Activated naive CD8-positive, alpha-beta T cell treated with anti-CD3 and anti-CD28 coated beads, Interleukin-2, amount 50 U/mL, for 24 hours (primary cell): ENCODE data around the gene KIF24.
"Not testable (repeated sequence)": the region's sequence is repeated elsewhere in the genome, so short reads cannot be mapped to it uniquely, and the experiment has no call there.

ENCODE experiments used
- ATAC-seq: fragments of 150-1000 bp; cut with Tn5 transposase; one replicate; pipeline ENCODE4 v1.10.0; 2021
- DNase-seq: peaks from one replicate; pipeline ENCODE4 v3.0.0; 2021
- H3K27ac Mint-ChIP-seq: one replicate; pipeline ENCODE4 v1.8.0; 2021; ENCODE audit warnings: mild to moderate bottlenecking, mixed read lengths
- H3K27me3 Mint-ChIP-seq: one replicate; pipeline ENCODE4 v1.8.0; 2021; ENCODE audit warnings: mixed read lengths
- H3K36me3 Mint-ChIP-seq: one replicate; pipeline ENCODE4 v1.8.0; 2021; ENCODE audit warnings: low read depth, mixed read lengths
- H3K4me1 Mint-ChIP-seq: one replicate; pipeline ENCODE4 v1.8.0; 2021; ENCODE audit warnings: mixed read lengths
- H3K4me3 Mint-ChIP-seq: one replicate; pipeline ENCODE4 v1.8.0; 2021; ENCODE audit warnings: mild to moderate bottlenecking, moderate library complexity, mixed read lengths
- H3K9me3 Mint-ChIP-seq: one replicate; pipeline ENCODE4 v1.8.0; 2021; ENCODE audit warnings: mixed read lengths

Gene KIF24

DNA sequence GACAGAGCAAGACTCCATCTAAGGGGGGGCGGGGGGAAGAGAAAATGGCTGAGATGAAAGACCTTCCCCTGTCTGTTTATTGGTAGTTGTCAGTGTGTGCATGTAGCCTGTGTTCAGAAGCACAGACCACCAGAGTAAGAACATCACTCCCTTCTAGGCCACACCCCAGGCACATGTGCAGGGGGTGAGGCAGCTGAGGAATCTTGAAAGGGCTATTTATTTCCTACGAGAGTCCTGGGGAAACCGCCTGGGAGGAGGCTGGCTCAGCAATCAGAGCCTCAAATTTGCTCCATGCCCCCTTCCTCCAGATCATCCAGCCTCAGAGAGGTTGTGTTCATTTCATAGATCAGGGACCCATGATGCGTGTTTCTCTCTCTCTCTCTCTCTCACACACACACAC lies 40.6 kb upstream of the KIF24 start:
- H3K9me3 Mint-ChIP-seq = peaks cover 14% of the 10 kb centered on the region
- H3K36me3 Mint-ChIP-seq = peaks cover 16% of the 10 kb centered on the region
- peaks cover 3% of the 10 kb centered on the region for H3K4me1 Mint-ChIP-seq
- H3K4me3 Mint-ChIP-seq = no peak overlapping the region
- DNase-seq (no peak), ATAC-seq (no peak)
- H3K27me3 Mint-ChIP-seq = no peaks in the 10 kb centered on the region
- no peak overlapping the region for H3K27ac Mint-ChIP-seq

DNA sequence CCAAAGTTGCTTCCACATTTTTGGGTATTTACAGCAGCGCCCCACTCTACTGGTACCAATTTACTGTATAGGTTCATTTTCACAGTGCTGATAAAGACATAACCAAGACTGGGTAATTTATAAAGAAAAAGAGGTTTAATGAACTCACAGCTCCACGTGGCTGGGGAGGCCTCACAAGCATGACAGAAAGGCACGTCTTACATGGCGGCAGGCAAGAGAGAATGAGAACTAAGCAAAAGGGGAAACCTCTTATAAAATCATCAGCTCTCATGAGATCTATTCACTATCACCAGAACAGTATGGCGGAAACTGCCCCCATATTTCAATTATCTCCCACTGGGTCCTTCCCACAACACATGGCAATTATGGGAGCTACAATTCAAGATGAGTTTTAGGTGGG lies 39.7 kb upstream of the KIF24 start:
- ATAC-seq, H3K27me3 Mint-ChIP-seq, H3K27ac Mint-ChIP-seq, H3K4me1 Mint-ChIP-seq, H3K4me3 Mint-ChIP-seq, DNase-seq: not testable (repeated sequence)
- H3K36me3 Mint-ChIP-seq = peaks cover 16% of the 10 kb centered on the region
- H3K9me3 Mint-ChIP-seq = peaks cover 14% of the 10 kb centered on the region

DNA sequence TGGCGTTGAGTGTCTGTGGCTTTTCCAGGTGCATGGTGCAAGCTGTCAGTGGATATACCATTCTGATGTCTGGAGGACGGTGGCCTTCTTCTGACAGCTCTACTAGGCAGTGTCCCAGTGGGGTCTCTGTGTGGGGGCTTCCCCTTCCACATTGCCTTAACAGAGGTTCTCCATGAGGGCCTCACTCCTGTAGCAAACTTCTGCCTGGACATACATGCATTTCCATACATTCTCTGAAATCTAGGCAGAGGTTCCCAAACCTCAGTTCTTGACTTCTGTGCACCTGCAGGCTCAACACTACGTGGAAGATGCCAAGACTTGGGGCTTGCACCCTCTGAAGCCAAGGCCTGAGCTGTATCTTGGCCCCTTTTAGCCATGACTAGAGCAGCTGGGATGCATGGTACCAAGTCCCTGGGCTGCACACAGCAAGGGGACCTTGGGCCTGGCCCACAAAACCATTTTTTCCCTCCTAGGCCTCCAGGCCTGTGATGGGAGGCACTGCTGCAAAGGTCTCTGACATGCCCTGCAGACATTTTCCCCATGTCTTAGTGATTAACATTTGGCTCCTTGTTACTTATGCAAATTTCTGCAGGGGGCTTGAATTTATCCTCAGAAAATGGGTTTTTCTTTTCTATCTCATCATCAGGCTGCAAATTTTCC lies 38.8 kb upstream of the KIF24 start:
- ATAC-seq, DNase-seq, H3K27ac Mint-ChIP-seq, H3K4me3 Mint-ChIP-seq, H3K27me3 Mint-ChIP-seq, H3K4me1 Mint-ChIP-seq: not testable (repeated sequence)
- Mint-ChIP-seq H3K9me3 (peaks cover 14% of the 10 kb centered on the region), H3K36me3 (peaks cover 16% of the 10 kb centered on the region)

DNA sequence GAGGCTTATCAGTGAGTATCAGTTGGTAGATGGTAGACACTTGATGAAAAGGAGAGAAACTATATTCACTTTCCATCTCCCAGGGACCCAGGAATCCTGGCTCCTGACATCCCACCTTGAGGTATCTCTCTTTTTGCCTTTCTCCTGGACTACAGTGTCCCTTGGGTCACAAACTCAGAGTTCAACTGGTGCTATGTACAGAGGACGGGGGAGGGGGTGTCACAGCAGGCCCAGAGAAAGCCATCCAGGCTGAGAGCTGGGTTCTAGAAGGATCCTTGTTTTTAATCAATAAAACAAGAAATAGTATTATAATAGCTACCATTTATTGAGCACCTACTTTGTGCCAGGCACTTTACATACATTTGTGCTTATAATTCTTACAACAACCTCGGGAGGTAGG lies 37.3 kb upstream of the KIF24 start:
- no peak overlapping the region for H3K27ac Mint-ChIP-seq
- ATAC-seq = no peak

DNA sequence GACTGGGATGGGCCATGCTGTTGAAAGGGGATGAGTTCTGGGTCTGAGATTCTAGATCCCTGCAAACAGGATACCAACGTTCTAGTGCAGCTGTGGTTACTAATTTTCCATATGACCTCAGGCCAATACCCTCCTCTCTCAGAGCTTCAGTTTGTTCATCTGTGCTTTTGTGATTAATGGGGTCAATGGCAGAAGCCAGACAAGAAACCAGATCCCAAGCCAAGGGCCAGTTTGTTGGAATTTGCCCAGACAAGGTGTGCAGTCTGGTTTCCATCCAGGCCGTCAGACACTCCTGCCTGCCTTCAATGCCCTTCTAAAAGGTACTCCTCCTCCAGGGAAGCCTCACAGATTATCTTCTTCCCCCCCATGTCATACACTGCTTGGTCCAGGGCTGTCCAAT lies 36.2 kb upstream of the KIF24 start:
- Mint-ChIP-seq H3K27ac (no peak overlapping the region), H3K4me1 (peaks cover 6% of the 10 kb centered on the region), H3K36me3 (peaks cover 12% of the 10 kb centered on the region), H3K27me3 (no peaks in the 10 kb centered on the region), H3K4me3 (no peak overlapping the region), H3K9me3 (peaks cover 14% of the 10 kb centered on the region)
- no peak for ATAC-seq
- no peak for DNase-seq

More for the DNA sequence above, 37.3 kb upstream of the KIF24 start:
- H3K36me3 Mint-ChIP-seq = peaks cover 16% of the 10 kb centered on the region
- peaks cover 8% of the 10 kb centered on the region for H3K4me1 Mint-ChIP-seq
- no peak for DNase-seq
- no peaks in the 10 kb centered on the region for H3K27me3 Mint-ChIP-seq
- peaks cover 14% of the 10 kb centered on the region for H3K9me3 Mint-ChIP-seq
- no peak overlapping the region for H3K4me3 Mint-ChIP-seq

DNA sequence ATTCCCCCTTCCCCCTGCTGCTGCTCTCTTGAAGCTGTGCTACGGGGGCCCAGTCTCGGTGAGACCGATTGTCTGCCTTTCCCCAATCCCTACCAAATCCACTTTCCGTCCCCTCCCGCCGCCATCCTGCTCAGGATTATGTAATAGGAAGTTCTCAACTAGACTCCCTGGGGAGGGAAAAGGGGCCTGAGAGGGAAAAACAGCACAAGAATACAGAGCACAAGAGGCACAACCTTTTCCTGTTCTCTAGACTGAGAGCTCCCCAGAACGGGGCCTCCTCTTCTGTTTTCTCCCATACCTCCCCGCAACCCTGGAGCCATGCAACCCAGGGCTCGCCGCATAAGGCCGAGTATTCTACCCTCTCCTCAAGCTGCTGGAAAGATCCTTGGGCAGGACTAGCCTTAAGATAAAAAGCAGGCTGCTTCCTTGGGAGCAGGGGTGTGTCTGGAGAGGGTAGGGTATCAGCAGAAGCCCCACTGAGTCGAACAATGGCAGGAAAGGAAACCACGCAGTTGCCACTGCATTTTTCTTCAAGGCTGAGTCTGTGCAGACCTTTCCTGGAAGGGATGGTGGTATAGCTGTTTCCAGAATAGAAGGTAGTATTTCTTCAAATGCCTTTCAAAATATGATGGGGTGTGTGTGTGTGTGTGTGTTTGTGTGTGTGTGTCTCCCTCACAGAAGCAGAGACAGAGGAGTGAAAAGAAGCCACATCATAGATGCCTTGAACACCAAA lies 34.7 kb upstream of the KIF24 start:
- ATAC-seq (no peak), DNase-seq (no peak)
- no peak overlapping the region for H3K4me3 Mint-ChIP-seq
- H3K27me3 Mint-ChIP-seq = no peaks in the 10 kb centered on the region
- peaks cover 6% of the 10 kb centered on the region for H3K4me1 Mint-ChIP-seq
- peaks cover 7% of the 10 kb centered on the region for H3K36me3 Mint-ChIP-seq
- H3K27ac Mint-ChIP-seq = no peak overlapping the region
- H3K9me3 Mint-ChIP-seq = peaks cover 14% of the 10 kb centered on the region

DNA sequence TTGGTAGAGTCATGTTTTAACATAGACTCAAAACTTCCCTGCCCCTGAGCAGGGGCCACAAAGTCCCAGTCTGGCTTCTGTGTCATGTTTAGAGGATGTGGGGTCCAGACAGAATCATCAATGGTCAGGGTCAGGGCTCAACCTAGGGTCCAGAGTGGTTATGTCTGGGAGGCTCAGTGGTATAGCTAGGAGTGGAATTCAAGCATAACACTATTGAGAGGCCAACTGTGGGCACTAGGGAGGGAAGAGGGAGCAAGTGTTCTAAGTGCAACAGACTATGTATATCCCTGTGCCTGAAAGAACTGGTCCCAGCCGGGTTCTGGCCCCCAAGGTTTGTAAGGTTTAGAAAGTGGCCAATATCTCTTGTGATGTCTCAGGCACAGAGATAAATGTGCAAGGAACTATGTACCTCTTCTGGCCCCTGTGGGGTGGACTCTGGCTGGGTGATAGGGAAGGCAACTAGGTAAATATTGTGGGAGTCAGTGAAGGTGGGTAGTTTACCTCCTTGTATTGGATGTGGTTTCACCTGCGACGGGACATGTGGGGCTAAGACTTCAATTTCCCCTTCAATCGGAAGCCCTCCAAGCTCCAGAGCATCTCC lies 33.6 kb upstream of the KIF24 start:
- no peak for DNase-seq
- Mint-ChIP-seq H3K27ac (no peak overlapping the region), H3K4me3 (no peak overlapping the region), H3K9me3 (peaks cover 9% of the 10 kb centered on the region), H3K36me3 (peaks cover 4% of the 10 kb centered on the region), H3K27me3 (no peaks in the 10 kb centered on the region), H3K4me1 (peaks cover 6% of the 10 kb centered on the region)
- no peak for ATAC-seq

DNA sequence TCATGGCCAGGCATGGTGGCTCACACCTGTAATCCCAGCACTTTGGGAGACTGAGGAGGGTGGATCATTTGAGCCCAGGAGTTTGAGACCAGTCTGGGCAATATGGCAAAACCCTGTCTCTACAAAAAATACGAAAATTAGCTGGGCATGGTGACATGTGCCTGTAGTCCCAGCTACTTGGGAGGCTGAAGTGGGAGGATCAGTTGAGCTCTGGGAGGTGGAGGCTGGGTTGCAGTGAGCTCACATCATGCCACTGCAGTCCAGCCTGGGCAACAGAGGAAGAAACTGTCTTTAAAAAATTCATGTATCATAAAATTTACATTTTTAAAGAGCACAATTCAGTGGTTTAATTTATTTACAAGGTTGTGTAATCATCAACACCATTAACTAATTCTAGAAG lies 23.9 kb upstream of the KIF24 start:
- not testable (repeated sequence) for H3K4me3 Mint-ChIP-seq, H3K27me3 Mint-ChIP-seq, H3K4me1 Mint-ChIP-seq, ATAC-seq, H3K27ac Mint-ChIP-seq, DNase-seq
- Mint-ChIP-seq H3K9me3 (peaks cover 14% of the 10 kb centered on the region), H3K36me3 (peaks cover 15% of the 10 kb centered on the region)

DNA sequence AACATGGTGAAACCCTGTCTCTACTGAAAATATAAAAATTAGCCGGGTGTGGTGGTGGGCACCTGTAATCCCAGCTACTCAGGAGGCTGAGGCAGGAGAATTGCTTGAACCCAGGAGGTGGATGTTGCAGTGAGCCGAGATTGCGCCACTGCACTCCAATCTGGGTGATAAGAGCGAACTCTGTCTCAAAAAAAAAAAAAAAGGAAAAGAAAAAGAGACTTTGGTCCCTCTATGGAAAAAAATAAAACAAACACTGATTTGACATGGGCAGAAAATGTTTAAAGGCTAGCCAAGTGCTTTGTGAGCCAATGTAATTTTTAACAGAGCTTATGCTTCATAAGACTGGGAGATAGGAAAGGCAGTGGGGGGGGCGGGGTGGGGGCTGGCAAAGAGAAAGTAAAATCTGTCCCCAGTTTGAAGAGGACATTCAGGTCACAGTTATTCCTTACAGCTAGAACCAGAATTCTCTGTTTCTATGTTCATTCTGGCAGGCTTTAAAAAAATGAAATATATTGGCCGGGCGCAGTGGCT lies 23.1 kb upstream of the KIF24 start:
- not testable (repeated sequence) for H3K4me3 Mint-ChIP-seq, DNase-seq, ATAC-seq, H3K27me3 Mint-ChIP-seq, H3K27ac Mint-ChIP-seq, H3K4me1 Mint-ChIP-seq
- peaks cover 15% of the 10 kb centered on the region for H3K36me3 Mint-ChIP-seq
- peaks cover 14% of the 10 kb centered on the region for H3K9me3 Mint-ChIP-seq

DNA sequence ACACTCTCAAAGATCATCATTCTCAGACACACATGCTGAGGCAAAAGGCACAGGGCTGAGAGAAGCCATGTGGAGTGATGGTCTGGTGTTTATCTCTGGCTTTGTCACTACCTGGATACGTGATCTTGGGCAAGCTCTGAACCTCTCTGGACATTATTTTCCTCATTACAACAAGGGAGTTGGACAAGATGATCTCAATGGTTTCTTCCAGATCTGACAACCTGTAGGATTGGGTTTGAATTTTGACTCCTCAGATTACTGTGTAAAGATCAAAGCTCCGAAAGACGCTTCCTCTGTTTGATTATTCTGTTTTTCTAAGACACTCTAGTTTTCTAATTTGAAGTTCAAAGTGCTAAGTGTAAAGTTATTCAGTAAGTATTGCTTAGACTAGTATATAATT lies 20.3 kb upstream of the KIF24 start:
- no peaks in the 10 kb centered on the region for H3K27me3 Mint-ChIP-seq
- H3K4me1 Mint-ChIP-seq = no peaks in the 10 kb centered on the region
- no peak overlapping the region for H3K4me3 Mint-ChIP-seq
- H3K9me3 Mint-ChIP-seq = no peaks in the 10 kb centered on the region
- ATAC-seq (no peak), DNase-seq (no peak)
- no peak overlapping the region for H3K27ac Mint-ChIP-seq
- H3K36me3 Mint-ChIP-seq = peaks cover 3% of the 10 kb centered on the region

DNA sequence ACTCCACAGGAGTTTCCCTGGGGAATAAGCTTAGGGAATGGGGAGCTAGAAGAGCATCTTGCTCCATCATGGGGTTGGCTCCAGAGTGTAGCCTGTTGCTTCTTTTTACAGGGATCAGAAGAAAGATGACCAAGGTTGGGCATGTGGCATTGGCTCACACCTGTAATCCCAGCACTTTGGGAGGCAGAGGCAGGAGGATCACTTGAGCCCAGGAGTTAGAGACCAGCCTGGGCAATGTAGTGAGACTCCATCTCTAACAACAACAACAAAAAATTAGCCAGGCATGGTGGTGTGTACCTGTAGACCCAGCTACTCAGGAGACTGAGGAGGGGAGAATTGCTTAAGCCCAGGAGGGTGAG lies 18.7 kb upstream of the KIF24 start:
- no peak for ATAC-seq
- Mint-ChIP-seq H3K36me3 (peaks cover 9% of the 10 kb centered on the region), H3K4me3 (no peak overlapping the region), H3K27ac (no peak overlapping the region), H3K4me1 (no peaks in the 10 kb centered on the region), H3K27me3 (no peaks in the 10 kb centered on the region), H3K9me3 (no peaks in the 10 kb centered on the region)
- DNase-seq = no peak

DNA sequence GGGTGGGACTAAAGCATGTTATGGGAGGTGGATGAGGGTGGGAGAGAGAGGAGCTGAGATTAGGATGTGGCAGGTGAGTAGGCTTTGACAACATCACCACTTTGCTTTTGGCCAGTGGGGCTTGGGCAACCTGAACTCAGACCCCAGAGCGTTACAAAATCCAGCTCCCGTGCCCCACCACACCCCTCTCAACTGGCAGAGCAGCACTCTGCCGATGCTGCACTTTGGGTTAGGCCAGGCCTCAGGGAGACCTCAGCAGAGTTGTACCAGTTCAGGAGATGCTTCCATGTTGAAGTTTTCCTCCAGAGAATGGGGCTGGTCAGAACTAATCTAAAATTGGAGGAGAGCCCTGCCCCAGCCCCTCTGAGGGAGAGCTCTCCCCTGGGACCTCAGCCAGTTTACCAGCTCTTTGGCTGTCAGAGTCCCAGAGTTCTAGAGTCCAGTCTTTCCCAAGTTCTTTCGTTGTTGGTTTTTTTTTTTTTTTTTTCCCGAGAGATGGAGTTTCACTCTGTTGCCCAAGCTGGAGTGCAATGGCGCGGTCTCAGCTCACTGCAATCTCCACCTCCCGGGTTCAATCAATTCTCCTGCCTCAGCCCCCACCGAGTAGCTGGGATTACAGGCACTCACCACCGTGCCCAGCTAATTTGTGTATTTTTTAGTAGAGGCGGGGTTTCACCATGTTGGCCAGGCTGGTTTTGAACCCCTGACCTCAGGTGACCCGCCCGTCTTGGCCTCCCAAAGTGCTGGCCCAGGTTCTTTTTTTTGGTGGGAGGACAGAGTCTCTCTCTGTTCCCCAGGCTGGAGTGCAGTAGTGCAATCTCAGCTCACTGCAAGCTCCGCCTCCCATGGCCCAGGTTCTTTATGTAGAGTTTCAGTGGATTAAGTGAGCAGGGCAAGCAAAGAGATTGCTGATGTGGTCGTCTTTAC lies 18.1 kb upstream of the KIF24 start:
- H3K27me3 Mint-ChIP-seq = no peaks in the 10 kb centered on the region
- peaks cover 9% of the 10 kb centered on the region for H3K36me3 Mint-ChIP-seq
- no peaks in the 10 kb centered on the region for H3K4me1 Mint-ChIP-seq
- no peak for ATAC-seq
- no peak overlapping the region for H3K4me3 Mint-ChIP-seq
- H3K27ac Mint-ChIP-seq = no peak overlapping the region
- no peaks in the 10 kb centered on the region for H3K9me3 Mint-ChIP-seq
- DNase-seq = no peak

DNA sequence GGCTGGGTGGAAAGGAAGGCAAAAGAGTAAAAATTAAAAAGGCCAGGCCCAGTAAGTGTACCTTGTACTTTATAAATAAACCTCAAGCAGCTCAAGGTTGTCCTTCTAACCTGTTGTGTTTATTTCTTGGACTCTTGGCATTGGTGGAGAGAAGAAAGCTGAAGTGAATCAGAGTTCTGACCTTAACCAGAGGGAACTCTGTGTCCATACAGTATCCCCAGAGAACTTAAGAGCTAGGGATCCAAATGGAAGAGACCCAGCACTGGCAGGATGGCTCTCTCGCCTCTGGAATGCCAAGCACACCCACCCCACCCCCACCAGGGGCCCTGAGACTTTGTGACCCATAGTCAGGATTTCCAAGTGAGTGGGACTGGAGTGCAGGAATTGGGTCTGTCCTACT lies 14.5 kb upstream of the KIF24 start:
- no peak overlapping the region for H3K27ac Mint-ChIP-seq
- no peaks in the 10 kb centered on the region for H3K27me3 Mint-ChIP-seq
- H3K4me3 Mint-ChIP-seq = no peak overlapping the region
- no peaks in the 10 kb centered on the region for H3K4me1 Mint-ChIP-seq
- H3K9me3 Mint-ChIP-seq = no peaks in the 10 kb centered on the region
- peaks cover 21% of the 10 kb centered on the region for H3K36me3 Mint-ChIP-seq
- no peak for ATAC-seq
- no peak for DNase-seq

DNA sequence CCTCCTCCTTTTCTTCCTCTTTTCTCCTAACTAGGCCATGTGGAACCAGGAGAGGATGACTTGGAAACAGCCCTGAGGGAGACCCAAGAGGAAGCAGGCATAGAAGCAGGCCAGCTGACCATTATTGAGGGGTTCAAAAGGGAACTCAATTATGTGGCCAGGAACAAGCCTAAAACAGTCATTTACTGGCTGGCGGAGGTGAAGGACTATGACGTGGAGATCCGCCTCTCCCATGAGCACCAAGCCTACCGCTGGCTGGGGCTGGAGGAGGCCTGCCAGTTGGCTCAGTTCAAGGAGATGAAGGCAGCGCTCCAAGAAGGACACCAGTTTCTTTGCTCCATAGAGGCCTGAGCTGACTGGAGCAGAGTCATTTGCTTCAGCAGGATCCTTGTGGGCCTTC lies 14.0 kb upstream of the KIF24 start:
- Mint-ChIP-seq H3K27ac (no peak overlapping the region), H3K36me3 (peaks cover 21% of the 10 kb centered on the region), H3K4me1 (no peaks in the 10 kb centered on the region), H3K27me3 (no peaks in the 10 kb centered on the region), H3K4me3 (no peak overlapping the region), H3K9me3 (no peaks in the 10 kb centered on the region)
- no peak for ATAC-seq
- no peak for DNase-seq
